GM12878 (cell line): Measurements from ENCODE around the gene PC.

Source experiments
- BCL3 ChIP-seq: IDR thresholded peaks from 2 replicates; pipeline ENCODE4 v1.6.1; 2011; ENCODE audit warnings: borderline replicate concordance, low read depth, mild to moderate bottlenecking, moderate library complexity, low read length; ENCODE audit not compliant: insufficient read depth, poor library complexity, severe bottlenecking
- EP300 ChIP-seq, 2 experiments: fragments of 150-350 bp in 1 of 2; IDR thresholded peaks; 2 replicates each; pipeline ENCODE4 v1.6.1; 2011 to 2012; ENCODE audit warnings: low read depth in 2 of 2, low read length in 2 of 2, borderline replicate concordance in 1 of 2, improper control_type of control experiment in 1 of 2, inconsistent platforms in 1 of 2; ENCODE audit not compliant: control insufficient read depth in 1 of 2
- ESRRA ChIP-seq: IDR thresholded peaks from 2 replicates; pipeline ENCODE4 v1.6.1; 2012; ENCODE audit warnings: mild to moderate bottlenecking, low read length, improper control_type of control experiment
- IRF4 ChIP-seq: IDR thresholded peaks from 2 replicates; pipeline ENCODE4 v1.6.1; 2011; ENCODE audit warnings: low read depth, low read length
- NBN ChIP-seq: fragments of 450-650 bp; IDR thresholded peaks from 2 replicates; pipeline ENCODE4 v1.6.1; 2016
- NR2C2 ChIP-seq: IDR thresholded peaks from 2 replicates; pipeline ENCODE4 v1.6.1; 2011; ENCODE audit warnings: borderline replicate concordance, low read depth; ENCODE audit not compliant: control insufficient read depth, insufficient read length
- POLR2AphosphoS5 ChIP-seq: IDR thresholded peaks from 2 replicates; pipeline ENCODE4 v1.6.1; 2011; ENCODE audit warnings: mild to moderate bottlenecking, low read length, inconsistent platforms
- SIN3A ChIP-seq: IDR thresholded peaks from 2 replicates; pipeline ENCODE4 v1.6.1; 2012; ENCODE audit warnings: low read depth, low read length, improper control_type of control experiment
- ZNF274 ChIP-seq: IDR thresholded peaks from one replicate; pipeline ENCODE4 v1.8.0; 2011; ENCODE audit not compliant: insufficient read length, insufficient read depth
- TF ChIP-seq, protein P1 (sequence below), 3 experiments: IDR thresholded peaks in 2 of 3; conservative IDR thresholded peaks in 1 of 3; 2 replicates each; pipeline ENCODE4 v1.5.1; 2011; ENCODE audit warnings: low read depth in 3 of 3, low read length in 3 of 3, mild to moderate bottlenecking in 3 of 3, control low read depth in 2 of 3, moderate library complexity in 2 of 3, inconsistent platforms in 1 of 3, mixed read lengths in 1 of 3; ENCODE audit not compliant: control insufficient read depth in 2 of 3, insufficient read depth in 1 of 3; ENCODE audit errors: extremely low read depth in 1 of 3

- TF ChIP-seq POLR2AphosphoS5 (no peak), NBN (no peak), SIN3A (no peak), EP300 (IDR thresholded peaks at IDR 0.05; ENCODE audit: borderline replicate concordance in 1 of 2, control insufficient read depth in 1 of 2, low read depth in 2 of 2, low read length in 2 of 2) (no peak), ESRRA (no peak), BCL3 (no peak), IRF4 (no peak), NR2C2 (no peak), ZNF274 (no peak)
- TF ChIP-seq, protein P1, sequence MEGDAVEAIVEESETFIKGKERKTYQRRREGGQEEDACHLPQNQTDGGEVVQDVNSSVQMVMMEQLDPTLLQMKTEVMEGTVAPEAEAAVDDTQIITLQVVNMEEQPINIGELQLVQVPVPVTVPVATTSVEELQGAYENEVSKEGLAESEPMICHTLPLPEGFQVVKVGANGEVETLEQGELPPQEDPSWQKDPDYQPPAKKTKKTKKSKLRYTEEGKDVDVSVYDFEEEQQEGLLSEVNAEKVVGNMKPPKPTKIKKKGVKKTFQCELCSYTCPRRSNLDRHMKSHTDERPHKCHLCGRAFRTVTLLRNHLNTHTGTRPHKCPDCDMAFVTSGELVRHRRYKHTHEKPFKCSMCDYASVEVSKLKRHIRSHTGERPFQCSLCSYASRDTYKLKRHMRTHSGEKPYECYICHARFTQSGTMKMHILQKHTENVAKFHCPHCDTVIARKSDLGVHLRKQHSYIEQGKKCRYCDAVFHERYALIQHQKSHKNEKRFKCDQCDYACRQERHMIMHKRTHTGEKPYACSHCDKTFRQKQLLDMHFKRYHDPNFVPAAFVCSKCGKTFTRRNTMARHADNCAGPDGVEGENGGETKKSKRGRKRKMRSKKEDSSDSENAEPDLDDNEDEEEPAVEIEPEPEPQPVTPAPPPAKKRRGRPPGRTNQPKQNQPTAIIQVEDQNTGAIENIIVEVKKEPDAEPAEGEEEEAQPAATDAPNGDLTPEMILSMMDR (IDR thresholded peaks at IDR 0.05 in 2 of 3, conservative IDR thresholded peaks at IDR 0.05 in 1 of 3; ENCODE audit: control insufficient read depth in 2 of 3, extremely low read depth in 1 of 3, insufficient read depth in 1 of 3, low read depth in 3 of 3, low read length in 3 of 3), result no peak
Observed at GRCh38 chr11:67001332-67001731, 43.1 kb upstream of the PC start.
